ENCODE data around the gene SPATA21.

DNA sequence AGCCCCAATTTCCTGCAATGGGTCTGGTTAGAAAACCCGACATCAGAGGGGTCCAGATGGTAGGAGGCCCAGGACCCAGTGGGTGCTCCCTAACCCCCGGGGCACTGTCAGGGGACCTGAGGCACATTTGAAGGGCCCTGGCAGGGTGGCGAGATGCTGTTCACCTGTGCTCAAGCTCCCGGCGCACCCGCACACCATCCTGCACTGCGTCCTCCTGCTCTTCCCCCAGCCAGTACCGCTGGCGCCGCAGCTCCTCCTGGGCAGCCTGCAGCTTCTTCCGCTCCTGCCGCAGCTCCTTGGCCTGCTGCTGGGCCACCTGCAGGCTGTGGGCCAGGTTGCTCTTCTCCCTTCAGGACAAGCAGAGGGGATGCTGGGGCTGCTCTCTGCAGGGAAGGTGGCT, 40.9 kb upstream of the SPATA21 start:
- TF ChIP-seq, protein P1, sequence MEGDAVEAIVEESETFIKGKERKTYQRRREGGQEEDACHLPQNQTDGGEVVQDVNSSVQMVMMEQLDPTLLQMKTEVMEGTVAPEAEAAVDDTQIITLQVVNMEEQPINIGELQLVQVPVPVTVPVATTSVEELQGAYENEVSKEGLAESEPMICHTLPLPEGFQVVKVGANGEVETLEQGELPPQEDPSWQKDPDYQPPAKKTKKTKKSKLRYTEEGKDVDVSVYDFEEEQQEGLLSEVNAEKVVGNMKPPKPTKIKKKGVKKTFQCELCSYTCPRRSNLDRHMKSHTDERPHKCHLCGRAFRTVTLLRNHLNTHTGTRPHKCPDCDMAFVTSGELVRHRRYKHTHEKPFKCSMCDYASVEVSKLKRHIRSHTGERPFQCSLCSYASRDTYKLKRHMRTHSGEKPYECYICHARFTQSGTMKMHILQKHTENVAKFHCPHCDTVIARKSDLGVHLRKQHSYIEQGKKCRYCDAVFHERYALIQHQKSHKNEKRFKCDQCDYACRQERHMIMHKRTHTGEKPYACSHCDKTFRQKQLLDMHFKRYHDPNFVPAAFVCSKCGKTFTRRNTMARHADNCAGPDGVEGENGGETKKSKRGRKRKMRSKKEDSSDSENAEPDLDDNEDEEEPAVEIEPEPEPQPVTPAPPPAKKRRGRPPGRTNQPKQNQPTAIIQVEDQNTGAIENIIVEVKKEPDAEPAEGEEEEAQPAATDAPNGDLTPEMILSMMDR (optimal IDR thresholded peaks at IDR 0.05 in 1 of 3, IDR thresholded peaks at IDR 0.05 in 1 of 3, conservative IDR thresholded peaks at IDR 0.05 in 1 of 3; ENCODE audit: extremely low read depth in 1 of 3, insufficient read depth in 2 of 3, low read length in 3 of 3) = no peak
- TF ChIP-seq EZH2 (IDR thresholded peaks at IDR 0.05; ENCODE audit: low read length) = no peak
